MCF 10A (cell line): ENCODE measurements around the gene LRP2. TPM values are rescaled to one million over a fixed set of nuclear protein-coding genes. Genes with fewer than 3 reads are reported as not detected.

Source experiments
- BruUV-seq: library from RNA; stranded (reverse); fragments of 400-500 nt; replicated peaks from 2 replicates; lab custom pipeline; 2021; lab: Mats Ljungman, UMichigan
- CTCF ChIA-PET: fragments of 300-600 bp; sonication (Branson Sonifier 250); formaldehyde crosslinking; extraction: SDS; loops from one replicate; lab custom pipeline; 2021; ENCODE audit warnings: antibody characterized with exemption, inconsistent platforms; lab: Yijun Ruan, JAX
- POLR2A ChIA-PET: fragments of 300-600, 350-650 bp; sonication (Branson Sonifier 250); formaldehyde crosslinking; extraction: SDS; loops from one replicate; lab custom pipeline; 2020; ENCODE audit warnings: antibody characterized with exemption, inconsistent platforms; lab: Yijun Ruan, JAX
- DNase-seq: peaks from one replicate; pipeline ENCODE4 v3.0.0-alpha.2; 2018; ENCODE audit not compliant: unreplicated experiment
- H3K27ac Mint-ChIP-seq: one replicate; pipeline ENCODE4 v1.8.0; 2022; ENCODE audit warnings: mild to moderate bottlenecking, low read depth, mixed read lengths; ENCODE audit not compliant: unreplicated experiment
- H3K27me3 Mint-ChIP-seq: one replicate; pipeline ENCODE4 v1.8.0; 2022; ENCODE audit warnings: mixed read lengths; ENCODE audit not compliant: insufficient read depth, unreplicated experiment
- H3K36me3 Mint-ChIP-seq: one replicate; pipeline ENCODE4 v1.8.0; 2022; ENCODE audit warnings: mild to moderate bottlenecking, moderate library complexity, mixed read lengths; ENCODE audit not compliant: insufficient read depth, unreplicated experiment
- H3K4me1 Mint-ChIP-seq: one replicate; pipeline ENCODE4 v1.8.0; 2022; ENCODE audit warnings: mixed read lengths; ENCODE audit not compliant: insufficient read depth, unreplicated experiment
- H3K4me3 Mint-ChIP-seq: one replicate; pipeline ENCODE4 v1.8.0; 2022; ENCODE audit warnings: mild to moderate bottlenecking, moderate library complexity, mixed read lengths; ENCODE audit not compliant: unreplicated experiment
- H3K9me3 Mint-ChIP-seq: one replicate; pipeline ENCODE4 v1.8.0; 2022; ENCODE audit warnings: mixed read lengths; ENCODE audit not compliant: unreplicated experiment
- intact Hi-C: fragments of 100-400 bp; cut with micrococcal nuclease; formaldehyde crosslinking; loops from 2 replicates; pipeline ENCODE4 v1.14.1; 2022
- total RNA-seq: library from RNA; stranded (reverse); gene quantifications from 2 replicates; pipeline ENCODE4 v1.2.3, GENCODE V29; 2022
- TF ChIP-seq, protein P1 (sequence below): fragments of 200-600 bp; IDR thresholded peaks from one replicate; pipeline ENCODE4 v1.8.0; 2022; ENCODE audit warnings: antibody characterized with exemption, mild to moderate bottlenecking; ENCODE audit not compliant: unreplicated experiment

Gene LRP2
- total RNA-seq, 1 experiment from 2014 or later = 0.07 TPM

DNA sequence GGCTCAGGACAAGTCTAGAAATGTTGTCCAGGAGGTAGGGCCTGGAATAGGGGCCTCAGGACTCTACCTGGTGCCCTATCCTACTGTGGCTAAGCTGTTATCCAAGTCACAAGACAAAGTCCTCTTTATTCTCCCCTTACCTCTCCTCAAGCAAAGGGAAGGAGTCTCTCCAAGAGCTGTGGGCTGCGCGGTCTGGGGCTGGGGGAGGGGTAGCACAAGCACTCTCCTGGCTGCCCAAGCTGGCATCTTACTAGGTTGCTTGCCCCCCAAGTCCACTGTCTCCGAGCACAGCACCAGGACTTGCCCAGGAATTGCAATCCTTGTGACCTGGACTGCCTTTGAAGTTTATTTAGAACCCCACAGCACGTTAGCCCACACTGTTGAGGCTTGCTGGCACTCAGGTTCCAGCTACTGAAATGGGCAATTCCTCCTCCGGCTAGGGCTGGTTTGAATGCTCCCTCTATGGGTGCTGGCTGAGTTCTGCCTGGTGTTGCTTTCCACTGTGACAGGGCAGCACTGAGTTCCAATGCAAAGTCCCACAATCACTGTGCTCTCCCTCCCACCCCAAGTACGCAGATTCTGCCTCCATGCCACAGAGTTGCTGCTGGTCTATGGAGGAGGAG is 274.5 kb downstream of the LRP2 start:
- Mint-ChIP-seq H3K36me3 (no peaks in the 10 kb centered on the region), H3K9me3 (no peaks in the 10 kb centered on the region), H3K4me3 (no peak overlapping the region), H3K27me3 (no peaks in the 10 kb centered on the region), H3K27ac (no peak overlapping the region), H3K4me1 (peaks cover 14% of the 10 kb centered on the region)
- intact Hi-C loops = no loop called here
- BruUV-seq = no TSS peak
- DNase-seq = no peak
- ChIA-PET POLR2A (interaction anchor here (1.5 to 2.9 kb wide), 2 partner anchors 16 to 96 kb away, joined by 4 to 9 read pairs; no protein-coding TSS in a partner anchor), CTCF (interaction anchor here (0.6 to 0.7 kb wide), 3 partner anchors 21 to 329 kb away, joined by 3 to 4 read pairs (median 4); no protein-coding TSS in a partner anchor)
- TF ChIP-seq, protein P1, sequence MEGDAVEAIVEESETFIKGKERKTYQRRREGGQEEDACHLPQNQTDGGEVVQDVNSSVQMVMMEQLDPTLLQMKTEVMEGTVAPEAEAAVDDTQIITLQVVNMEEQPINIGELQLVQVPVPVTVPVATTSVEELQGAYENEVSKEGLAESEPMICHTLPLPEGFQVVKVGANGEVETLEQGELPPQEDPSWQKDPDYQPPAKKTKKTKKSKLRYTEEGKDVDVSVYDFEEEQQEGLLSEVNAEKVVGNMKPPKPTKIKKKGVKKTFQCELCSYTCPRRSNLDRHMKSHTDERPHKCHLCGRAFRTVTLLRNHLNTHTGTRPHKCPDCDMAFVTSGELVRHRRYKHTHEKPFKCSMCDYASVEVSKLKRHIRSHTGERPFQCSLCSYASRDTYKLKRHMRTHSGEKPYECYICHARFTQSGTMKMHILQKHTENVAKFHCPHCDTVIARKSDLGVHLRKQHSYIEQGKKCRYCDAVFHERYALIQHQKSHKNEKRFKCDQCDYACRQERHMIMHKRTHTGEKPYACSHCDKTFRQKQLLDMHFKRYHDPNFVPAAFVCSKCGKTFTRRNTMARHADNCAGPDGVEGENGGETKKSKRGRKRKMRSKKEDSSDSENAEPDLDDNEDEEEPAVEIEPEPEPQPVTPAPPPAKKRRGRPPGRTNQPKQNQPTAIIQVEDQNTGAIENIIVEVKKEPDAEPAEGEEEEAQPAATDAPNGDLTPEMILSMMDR = no peak

DNA sequence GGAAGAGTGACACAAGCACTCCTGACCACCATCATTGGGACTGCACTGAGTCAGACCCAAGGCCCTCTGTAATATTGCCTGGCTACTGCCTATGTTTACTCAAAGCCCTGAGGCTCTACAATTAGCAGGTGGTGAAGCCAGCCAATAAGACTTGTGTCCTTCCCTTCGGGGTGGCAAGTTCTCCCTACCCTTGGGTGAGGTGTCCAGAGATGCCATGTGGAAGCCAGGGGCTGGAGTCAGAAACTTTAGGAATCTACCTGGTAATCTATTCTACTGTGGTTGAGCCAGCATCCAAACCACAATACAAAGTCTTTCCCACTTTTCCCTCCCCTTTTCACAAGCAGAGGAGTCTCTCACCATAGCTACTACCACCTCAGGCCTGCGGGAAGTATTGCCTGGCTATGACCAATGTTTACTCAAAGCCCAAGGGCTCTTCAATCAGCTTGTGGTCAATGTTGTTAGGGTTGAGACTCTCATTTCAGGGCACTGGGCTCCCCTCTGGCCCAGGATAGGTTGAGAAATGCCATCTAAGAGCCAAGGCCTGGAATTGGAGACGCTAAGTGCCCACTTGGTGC is 275.4 kb downstream of the LRP2 start:
- intact Hi-C loops = no loop called here
- TF ChIP-seq, protein P1 = no peak
- CTCF ChIA-PET = interaction anchor here (0.6 to 0.7 kb wide), 3 partner anchors 11 to 557 kb away, joined by 3 to 5 read pairs (median 4); no protein-coding TSS in a partner anchor
- Mint-ChIP-seq H3K4me3 (no peak overlapping the region), H3K36me3 (no peaks in the 10 kb centered on the region), H3K27ac (no peak overlapping the region), H3K27me3 (no peaks in the 10 kb centered on the region), H3K4me1 (peaks cover 7% of the 10 kb centered on the region), H3K9me3 (no peaks in the 10 kb centered on the region)
- no peak for DNase-seq
- POLR2A ChIA-PET = interaction anchor here (0.6 to 2.9 kb wide), 5 partner anchors 15 to 483 kb away, joined by 3 to 9 read pairs (median 3); no protein-coding TSS in a partner anchor
- no TSS peak for BruUV-seq

DNA sequence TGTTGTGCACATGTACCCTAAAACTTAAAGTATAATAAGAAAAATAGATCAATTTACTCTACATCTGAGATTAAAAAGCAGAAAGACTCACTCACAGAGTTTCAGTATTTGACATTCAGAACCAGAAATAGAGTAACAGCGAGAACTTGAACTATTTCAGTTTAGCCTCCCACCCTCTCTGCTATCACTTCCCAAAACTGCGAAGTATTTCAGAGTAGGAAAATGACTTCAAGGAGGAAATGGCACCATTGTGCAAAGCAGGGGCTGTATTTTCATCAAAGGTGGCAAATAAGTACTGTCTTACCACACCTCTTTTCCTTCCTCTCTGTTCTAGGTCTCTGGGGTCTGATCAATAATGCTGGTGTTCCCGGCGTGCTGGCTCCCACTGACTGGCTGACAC is 279.3 kb downstream of the LRP2 start:
- TF ChIP-seq, protein P1 = no peak
- no TSS peak for BruUV-seq
- no peaks in the 10 kb centered on the region for H3K4me1 Mint-ChIP-seq
- H3K36me3 Mint-ChIP-seq = no peaks in the 10 kb centered on the region
- no peak for DNase-seq
- H3K9me3 Mint-ChIP-seq = no peaks in the 10 kb centered on the region
- intact Hi-C loops = no loop called here
- ChIA-PET POLR2A (no interaction called here), CTCF (no interaction called here)
- no peak overlapping the region for H3K27ac Mint-ChIP-seq
- no peak overlapping the region for H3K4me3 Mint-ChIP-seq
- H3K27me3 Mint-ChIP-seq = no peaks in the 10 kb centered on the region

DNA sequence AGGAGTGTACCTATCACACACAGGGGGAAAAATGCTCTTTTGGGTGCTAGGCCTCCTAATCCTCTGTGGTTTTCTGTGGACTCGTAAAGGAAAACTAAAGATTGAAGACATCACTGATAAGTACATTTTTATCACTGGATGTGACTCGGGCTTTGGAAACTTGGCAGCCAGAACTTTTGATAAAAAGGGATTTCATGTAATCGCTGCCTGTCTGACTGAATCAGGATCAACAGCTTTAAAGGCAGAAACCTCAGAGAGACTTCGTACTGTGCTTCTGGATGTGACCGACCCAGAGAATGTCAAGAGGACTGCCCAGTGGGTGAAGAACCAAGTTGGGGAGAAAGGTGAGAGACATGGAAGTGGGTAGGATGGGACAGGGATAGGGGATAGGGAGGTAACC is 280.8 kb downstream of the LRP2 start:
- Mint-ChIP-seq H3K4me1 (no peaks in the 10 kb centered on the region), H3K36me3 (no peaks in the 10 kb centered on the region), H3K4me3 (no peak overlapping the region), H3K9me3 (no peaks in the 10 kb centered on the region), H3K27me3 (no peaks in the 10 kb centered on the region), H3K27ac (no peak overlapping the region)
- ChIA-PET POLR2A (interaction anchor here (0.7 kb wide), 1 partner anchor 1855 kb away, joined by 3 read pairs; no protein-coding TSS in a partner anchor), CTCF (interaction anchor here (1.0 kb wide), 1 partner anchor 592 kb away, joined by 3 read pairs; no protein-coding TSS in a partner anchor)
- DNase-seq = no peak
- intact Hi-C loops = no loop called here
- BruUV-seq = no TSS peak
- TF ChIP-seq, protein P1 = no peak
